Activated CD8-positive, alpha-beta T cell treated with anti-CD3 and anti-CD28 coated beads for 36 hours (primary cell): ENCODE data around the gene PPM1L. TPM values are rescaled to one million over a fixed set of nuclear protein-coding genes. Genes with fewer than 3 reads are reported as not detected.
"Not testable (repeated sequence)": the region's sequence is repeated elsewhere in the genome, so short reads cannot be mapped to it uniquely, and the experiment has no call there.

Experiments
- ATAC-seq: fragments of 200-7000 bp; cut with Tn5 transposase; one replicate; pipeline ENCODE4 v1.10.0; 2021; ENCODE audit warnings: mild to moderate bottlenecking, moderate library complexity
- CTCF ChIA-PET: fragments of 350-600 bp; sonication (Branson Sonifier 250); formaldehyde crosslinking; loops from one replicate; lab custom pipeline; 2021; ENCODE audit warnings: antibody characterized with exemption; lab: Charles Lee
- POLR2A ChIA-PET: fragments of 350-600 bp; sonication (Branson Sonifier 250); formaldehyde crosslinking; loops from one replicate; lab custom pipeline; 2021; ENCODE audit warnings: antibody characterized with exemption; lab: Charles Lee
- DNase-seq: peaks from one replicate; pipeline ENCODE4 v3.0.0-alpha.2; 2020
- H3K27ac Mint-ChIP-seq: one replicate; pipeline ENCODE4 v1.8.0; 2021; ENCODE audit warnings: mild to moderate bottlenecking, mixed read lengths
- H3K27me3 Mint-ChIP-seq: one replicate; pipeline ENCODE4 v1.8.0; 2021; ENCODE audit warnings: mixed read lengths
- H3K36me3 Mint-ChIP-seq: one replicate; pipeline ENCODE4 v1.8.0; 2021; ENCODE audit warnings: low read depth, mixed read lengths
- H3K4me1 Mint-ChIP-seq: one replicate; pipeline ENCODE4 v1.8.0; 2021; ENCODE audit warnings: low read depth, mixed read lengths
- H3K4me3 Mint-ChIP-seq: one replicate; pipeline ENCODE4 v1.8.0; 2021; ENCODE audit warnings: mild to moderate bottlenecking, moderate library complexity, mixed read lengths
- H3K9me3 Mint-ChIP-seq: one replicate; pipeline ENCODE4 v1.8.0; 2021; ENCODE audit warnings: mixed read lengths
- intact Hi-C: fragments of 100-400 bp; cut with micrococcal nuclease; formaldehyde crosslinking; loops from one replicate; pipeline ENCODE4 v1.10.0; 2022
- total RNA-seq, 2 experiments: library from RNA; stranded (reverse); gene quantifications; one replicate each; pipeline ENCODE4 v1.2.3, GENCODE V29; 2021
- TF ChIP-seq, protein P1 (sequence below): fragments of 200-600 bp; IDR thresholded peaks from one replicate; pipeline ENCODE4 v1.8.0; 2022; ENCODE audit warnings: antibody characterized with exemption, mild to moderate bottlenecking

PPM1L gene
- total RNA-seq, 2 experiments from 2014 or later, result 2.6 to 2.7 TPM

DNA sequence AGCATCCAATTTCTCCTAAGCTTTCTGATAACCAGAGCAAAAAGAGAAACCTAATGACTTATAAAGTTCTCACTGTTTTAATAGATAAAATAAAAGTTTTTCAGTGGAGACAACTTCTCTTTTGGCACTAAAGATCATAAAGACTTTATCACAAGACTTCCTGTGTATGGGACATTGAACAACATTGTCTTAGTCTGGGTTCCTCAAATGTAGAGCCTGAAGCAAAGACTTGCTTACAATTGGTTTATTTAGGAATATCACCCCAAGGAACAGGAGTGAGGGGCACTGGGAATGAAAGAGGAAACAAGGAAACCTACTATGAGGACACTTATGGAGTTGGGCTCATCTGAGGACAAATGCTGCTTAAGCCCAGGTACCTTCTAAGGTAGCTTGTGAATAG, 221.7 kb downstream of the PPM1L start:
- H3K36me3 Mint-ChIP-seq, result peaks cover 4% of the 10 kb centered on the region
- H3K27me3 Mint-ChIP-seq, result no peaks in the 10 kb centered on the region
- POLR2A ChIA-PET, result no interaction called here
- ATAC-seq (no peak), DNase-seq (no peak)
- H3K4me1 Mint-ChIP-seq, result peaks cover 28% of the 10 kb centered on the region
- H3K4me3 Mint-ChIP-seq, result no peak overlapping the region
- no peak overlapping the region for H3K27ac Mint-ChIP-seq
- TF ChIP-seq, protein P1, sequence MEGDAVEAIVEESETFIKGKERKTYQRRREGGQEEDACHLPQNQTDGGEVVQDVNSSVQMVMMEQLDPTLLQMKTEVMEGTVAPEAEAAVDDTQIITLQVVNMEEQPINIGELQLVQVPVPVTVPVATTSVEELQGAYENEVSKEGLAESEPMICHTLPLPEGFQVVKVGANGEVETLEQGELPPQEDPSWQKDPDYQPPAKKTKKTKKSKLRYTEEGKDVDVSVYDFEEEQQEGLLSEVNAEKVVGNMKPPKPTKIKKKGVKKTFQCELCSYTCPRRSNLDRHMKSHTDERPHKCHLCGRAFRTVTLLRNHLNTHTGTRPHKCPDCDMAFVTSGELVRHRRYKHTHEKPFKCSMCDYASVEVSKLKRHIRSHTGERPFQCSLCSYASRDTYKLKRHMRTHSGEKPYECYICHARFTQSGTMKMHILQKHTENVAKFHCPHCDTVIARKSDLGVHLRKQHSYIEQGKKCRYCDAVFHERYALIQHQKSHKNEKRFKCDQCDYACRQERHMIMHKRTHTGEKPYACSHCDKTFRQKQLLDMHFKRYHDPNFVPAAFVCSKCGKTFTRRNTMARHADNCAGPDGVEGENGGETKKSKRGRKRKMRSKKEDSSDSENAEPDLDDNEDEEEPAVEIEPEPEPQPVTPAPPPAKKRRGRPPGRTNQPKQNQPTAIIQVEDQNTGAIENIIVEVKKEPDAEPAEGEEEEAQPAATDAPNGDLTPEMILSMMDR, result no peak
- H3K9me3 Mint-ChIP-seq, result peaks cover 3% of the 10 kb centered on the region
- CTCF ChIA-PET, result no interaction called here
- intact Hi-C loops, result no loop called here

DNA sequence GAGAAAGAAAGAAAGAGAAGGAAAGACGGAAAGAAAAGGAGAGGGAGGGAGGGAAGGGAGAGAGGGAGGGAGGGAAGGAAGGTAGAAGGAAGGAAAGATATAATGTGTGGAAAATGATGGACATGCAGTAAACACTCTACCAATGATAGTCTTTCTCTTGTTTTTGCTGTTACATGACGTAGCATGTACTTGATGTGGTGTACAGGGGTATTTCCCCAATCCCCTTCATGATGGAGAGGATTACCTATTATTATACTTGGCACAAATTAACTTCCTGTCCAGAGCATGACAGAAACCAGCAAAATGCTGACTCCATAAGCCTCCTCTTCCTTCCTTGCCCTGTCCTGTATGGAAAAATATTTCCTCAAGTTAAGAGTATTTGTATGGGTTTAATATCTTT, 224.7 kb downstream of the PPM1L start:
- TF ChIP-seq, protein P1, result no peak
- Mint-ChIP-seq H3K27me3 (no peaks in the 10 kb centered on the region), H3K9me3 (peaks cover 9% of the 10 kb centered on the region), H3K4me1 (peaks cover 21% of the 10 kb centered on the region), H3K4me3 (no peak overlapping the region), H3K27ac (peak overlapping the region; percentile 90), H3K36me3 (peaks cover 4% of the 10 kb centered on the region)
- peak; percentile 23 for DNase-seq
- intact Hi-C loops, result no loop called here
- CTCF ChIA-PET, result interaction anchor here (0.8 to 1.0 kb wide), 2 partner anchors 11 to 53 kb away, joined by 3 read pairs; no protein-coding TSS in a partner anchor
- POLR2A ChIA-PET, result interaction anchor here (1.1 kb wide), 1 partner anchor 55 kb away, joined by 4 read pairs; no protein-coding TSS in a partner anchor
- ATAC-seq, result peak; percentile 78

DNA sequence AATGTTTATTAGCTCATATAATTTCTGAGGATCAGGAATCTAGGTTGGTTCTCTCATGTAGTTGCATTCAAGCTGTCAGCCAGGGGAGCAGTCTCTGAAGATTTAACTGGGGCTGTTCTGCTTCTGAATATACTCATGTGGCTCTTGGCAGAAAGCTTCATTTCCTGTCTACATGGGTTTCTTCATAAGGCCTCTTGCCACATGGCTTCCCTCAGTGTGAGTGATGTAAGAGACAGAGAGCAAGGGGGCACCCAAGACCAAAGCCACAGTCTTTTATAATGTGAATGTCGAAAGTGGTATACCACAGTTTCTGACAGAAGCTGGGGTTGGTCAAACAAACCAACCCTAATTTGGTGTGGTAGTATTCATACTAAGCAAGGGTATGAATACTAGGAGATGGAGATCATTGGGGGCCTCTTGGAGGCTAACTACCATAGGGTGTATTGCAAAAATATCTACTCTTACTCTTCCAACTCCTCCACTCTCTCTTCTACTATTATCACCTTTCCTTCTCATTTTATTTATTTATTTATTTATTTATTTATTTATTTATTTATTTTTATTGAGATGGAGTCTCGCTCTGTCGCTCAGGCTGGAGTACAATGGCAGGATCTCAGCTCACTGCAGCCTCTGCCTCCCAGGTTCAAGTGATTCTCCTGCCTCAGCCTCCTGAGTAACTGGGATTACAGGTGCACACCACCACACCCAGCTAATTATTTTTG, 225.3 kb downstream of the PPM1L start:
- peaks cover 4% of the 10 kb centered on the region for H3K36me3 Mint-ChIP-seq
- ChIA-PET CTCF (interaction anchor here (0.8 to 1.0 kb wide), 2 partner anchors 11 to 54 kb away, joined by 3 read pairs; no protein-coding TSS in a partner anchor), POLR2A (interaction anchor here (1.1 kb wide), 1 partner anchor 54 kb away, joined by 4 read pairs; no protein-coding TSS in a partner anchor)
- TF ChIP-seq, protein P1, result no peak
- ATAC-seq (peak; percentile 90), DNase-seq (peak; percentile 73)
- H3K27ac Mint-ChIP-seq, result peak overlapping the region; percentile 90
- peaks cover 9% of the 10 kb centered on the region for H3K9me3 Mint-ChIP-seq
- H3K4me3 Mint-ChIP-seq, result no peak overlapping the region
- H3K4me1 Mint-ChIP-seq, result peaks cover 21% of the 10 kb centered on the region
- intact Hi-C loops, result no loop called here
- no peaks in the 10 kb centered on the region for H3K27me3 Mint-ChIP-seq

DNA sequence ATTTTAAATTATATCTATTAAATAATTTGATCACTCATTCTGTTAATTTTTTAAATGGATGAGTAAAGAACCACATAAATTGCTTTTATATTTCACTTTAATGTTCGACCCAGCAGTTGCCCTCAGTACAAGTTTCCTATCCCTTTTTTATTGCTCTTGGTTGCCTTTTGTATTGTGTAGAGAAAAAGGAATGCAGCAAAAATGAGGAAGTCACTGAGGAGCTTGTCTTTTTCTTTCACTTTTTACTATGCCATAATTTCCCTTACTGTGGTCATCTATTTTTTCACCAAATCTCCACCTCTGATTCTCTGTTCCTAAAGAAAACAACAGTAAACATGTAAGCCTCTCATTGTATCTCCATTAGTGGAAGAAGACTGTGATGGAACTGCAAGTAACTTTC, 226.5 kb downstream of the PPM1L start:
- ChIA-PET POLR2A (no interaction called here), CTCF (no interaction called here)
- intact Hi-C loops, result no loop called here
- Mint-ChIP-seq H3K4me1 (peaks cover 21% of the 10 kb centered on the region), H3K4me3 (no peak overlapping the region), H3K27ac (no peak overlapping the region), H3K36me3 (peaks cover 4% of the 10 kb centered on the region), H3K9me3 (peaks cover 9% of the 10 kb centered on the region), H3K27me3 (no peaks in the 10 kb centered on the region)
- TF ChIP-seq, protein P1, result no peak
- DNase-seq (no peak), ATAC-seq (no peak)

DNA sequence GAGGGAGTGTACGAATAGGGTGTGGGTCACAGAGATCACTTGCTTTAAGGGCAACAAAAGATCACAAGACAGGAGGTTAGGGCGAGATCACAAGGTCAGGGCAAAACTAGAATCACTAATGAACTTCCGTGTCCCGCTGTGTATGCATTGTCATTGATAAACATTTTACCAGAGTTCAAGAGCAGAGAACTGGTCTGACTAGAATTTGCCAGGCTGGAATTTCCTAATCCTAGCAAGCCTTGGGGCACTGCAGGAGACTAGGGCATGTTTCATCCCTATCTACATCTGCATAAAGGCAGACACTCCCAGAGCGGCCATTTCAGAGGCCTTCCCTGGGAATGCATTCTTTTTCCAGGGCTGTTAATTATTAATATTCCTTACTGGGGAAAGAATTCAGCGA, 227.9 kb downstream of the PPM1L start:
- DNase-seq, intact Hi-C loops, CTCF ChIA-PET, POLR2A ChIA-PET, H3K4me3 Mint-ChIP-seq, H3K27me3 Mint-ChIP-seq, ATAC-seq, H3K9me3 Mint-ChIP-seq, H3K36me3 Mint-ChIP-seq, H3K27ac Mint-ChIP-seq: not testable (repeated sequence)
- peaks cover 21% of the 10 kb centered on the region for H3K4me1 Mint-ChIP-seq
